Nephron progenitor cell (in vitro differentiated cells): ENCODE measurements around the gene MRPS11.
"Not testable (repeated sequence)": the region's sequence is repeated elsewhere in the genome, so short reads cannot be mapped to it uniquely, and the experiment has no call there.

Experiments
- DNase-seq: peaks from one replicate; pipeline ENCODE4 v3.0.0; 2021
- H3K27ac Mint-ChIP-seq: 2 replicates; pipeline ENCODE4 v1.8.0; 2021; ENCODE audit warnings: mild to moderate bottlenecking, moderate library complexity, mixed read lengths
- H3K27me3 Mint-ChIP-seq: 2 replicates; pipeline ENCODE4 v1.8.0; 2021; ENCODE audit warnings: mild to moderate bottlenecking, low read depth, mixed read lengths; ENCODE audit not compliant: poor library complexity
- H3K36me3 Mint-ChIP-seq: 2 replicates; pipeline ENCODE4 v1.8.0; 2021; ENCODE audit warnings: low read depth, mixed read lengths
- H3K4me1 Mint-ChIP-seq: 2 replicates; pipeline ENCODE4 v1.8.0; 2021; ENCODE audit warnings: mixed read lengths
- H3K4me3 Mint-ChIP-seq: 2 replicates; pipeline ENCODE4 v1.8.0; 2021; ENCODE audit warnings: mild to moderate bottlenecking, moderate library complexity, mixed read lengths
- H3K9me3 Mint-ChIP-seq: 2 replicates; pipeline ENCODE4 v1.8.0; 2021; ENCODE audit warnings: mild to moderate bottlenecking, moderate library complexity, mixed read lengths
- CTCF ChIP-seq: fragments of 200-600 bp; sonication (generic); IDR thresholded peaks from 2 replicates; pipeline ENCODE4 v1.5.0; 2021; ENCODE audit warnings: antibody characterized with exemption

The MRPS11 gene

GRCh38 chr15:88428805-88429605 lies 38.5 kb upstream of the MRPS11 start:
- no peak for TF ChIP-seq CTCF
- no peaks in the 10 kb centered on the region for H3K9me3 Mint-ChIP-seq
- DNase-seq, result no peak
- no peaks in the 10 kb centered on the region for H3K36me3 Mint-ChIP-seq
- H3K27ac Mint-ChIP-seq, result no peak overlapping the region
- H3K4me1 Mint-ChIP-seq, result peaks cover 6% of the 10 kb centered on the region
- no peak overlapping the region for H3K4me3 Mint-ChIP-seq
- H3K27me3 Mint-ChIP-seq, result peaks cover 47% of the 10 kb centered on the region

GRCh38 chr15:88430051-88430450 lies 37.5 kb upstream of the MRPS11 start:
- H3K4me1 Mint-ChIP-seq, result peaks cover 6% of the 10 kb centered on the region
- TF ChIP-seq CTCF, result no peak
- no peak for DNase-seq
- H3K27me3 Mint-ChIP-seq, result peaks cover 44% of the 10 kb centered on the region
- H3K9me3 Mint-ChIP-seq, result no peaks in the 10 kb centered on the region
- no peak overlapping the region for H3K27ac Mint-ChIP-seq
- H3K4me3 Mint-ChIP-seq, result no peak overlapping the region
- H3K36me3 Mint-ChIP-seq, result no peaks in the 10 kb centered on the region

GRCh38 chr15:88431441-88431840 lies 36.1 kb upstream of the MRPS11 start:
- no peak for DNase-seq
- peaks cover 13% of the 10 kb centered on the region for H3K4me1 Mint-ChIP-seq
- no peak overlapping the region for H3K27ac Mint-ChIP-seq
- H3K4me3 Mint-ChIP-seq, result no peak overlapping the region
- H3K27me3 Mint-ChIP-seq, result peaks cover 32% of the 10 kb centered on the region
- no peaks in the 10 kb centered on the region for H3K36me3 Mint-ChIP-seq
- no peak for TF ChIP-seq CTCF
- no peaks in the 10 kb centered on the region for H3K9me3 Mint-ChIP-seq

- peaks cover 24% of the 10 kb centered on the region for H3K27me3 Mint-ChIP-seq
- H3K4me3 Mint-ChIP-seq, result no peak overlapping the region
- DNase-seq, result no peak
- H3K27ac Mint-ChIP-seq, result no peak overlapping the region
- H3K9me3 Mint-ChIP-seq, result no peaks in the 10 kb centered on the region
- no peaks in the 10 kb centered on the region for H3K36me3 Mint-ChIP-seq
- H3K4me1 Mint-ChIP-seq, result peaks cover 13% of the 10 kb centered on the region
- no peak for TF ChIP-seq CTCF
Measured at GRCh38 chr15:88433046-88433685, 34.3 kb upstream of the MRPS11 start.

GRCh38 chr15:88434106-88434505 lies 33.4 kb upstream of the MRPS11 start:
- Mint-ChIP-seq H3K27me3 (peaks cover 28% of the 10 kb centered on the region), H3K4me1 (peaks cover 13% of the 10 kb centered on the region)
- H3K36me3 Mint-ChIP-seq, H3K27ac Mint-ChIP-seq, DNase-seq, H3K4me3 Mint-ChIP-seq, H3K9me3 Mint-ChIP-seq: not testable (repeated sequence)

- Mint-ChIP-seq H3K4me1 (peaks cover 13% of the 10 kb centered on the region), H3K4me3 (no peak overlapping the region), H3K27ac (no peak overlapping the region), H3K9me3 (peaks cover 8% of the 10 kb centered on the region), H3K36me3 (no peaks in the 10 kb centered on the region), H3K27me3 (peaks cover 34% of the 10 kb centered on the region)
- no peak for DNase-seq
- no peak for TF ChIP-seq CTCF
Measured at GRCh38 chr15:88438181-88438580, 29.3 kb upstream of the MRPS11 start.
